GM19467 (cell line): ENCODE results near the gene LSG1.

Source experiments
- ATAC-seq: cut with Tn5 transposase; IDR thresholded peaks from one replicate; pipeline ENCODE4 v1.9.1; 2021; ENCODE audit warnings: mild to moderate bottlenecking, moderate library complexity; ENCODE audit not compliant: unreplicated experiment

The LSG1 gene

DNA sequence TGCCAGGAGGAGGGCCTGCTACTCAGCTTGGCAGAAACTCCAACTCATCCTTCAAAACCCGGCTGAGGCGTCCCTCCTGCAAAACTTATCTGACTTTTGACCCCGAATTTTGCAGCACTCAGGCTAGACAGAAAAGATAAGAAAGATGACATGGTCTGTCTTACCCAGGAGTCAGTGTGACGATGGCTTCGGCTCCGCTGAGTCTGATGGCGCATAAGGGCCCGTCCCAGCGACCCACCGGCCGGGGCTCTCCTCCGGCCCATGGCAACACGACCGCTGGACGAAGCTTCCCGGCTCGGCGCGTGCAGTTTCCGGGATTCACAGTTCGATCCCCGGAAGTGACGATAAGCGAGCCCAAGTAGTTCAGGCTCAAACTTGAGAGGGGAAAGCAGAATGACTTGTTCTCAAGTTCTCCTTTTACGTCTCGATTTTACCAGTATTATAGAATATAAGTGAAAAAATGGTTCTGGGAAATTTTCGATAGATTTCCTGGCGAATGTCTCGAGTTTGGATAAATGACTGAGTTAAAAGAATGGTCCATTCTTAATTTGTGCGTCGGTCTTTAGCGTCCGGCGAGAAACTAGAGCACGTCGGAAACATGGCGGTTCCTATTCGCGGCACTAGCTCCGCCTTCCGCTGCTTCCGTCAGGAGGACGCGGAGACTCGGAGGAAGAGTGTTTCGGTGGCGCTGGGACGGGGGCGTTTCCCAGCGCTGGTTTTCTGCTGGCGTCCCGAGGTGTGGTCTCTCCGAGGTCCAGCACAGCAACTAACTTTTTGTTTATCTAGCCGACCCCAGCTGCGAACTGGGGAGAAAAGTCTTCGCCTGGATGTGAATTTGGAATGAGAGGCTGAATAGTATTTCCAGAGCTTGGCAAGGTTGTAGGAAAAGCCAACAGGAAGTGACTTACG lies at the start of gene LSG1:
TSS of gene LSG1 (minus strand) at position 292 of the 909 bp plus-strand sequence. CDS start at position 263, 29 bp downstream.
- ATAC-seq = peak; percentile 80

DNA sequence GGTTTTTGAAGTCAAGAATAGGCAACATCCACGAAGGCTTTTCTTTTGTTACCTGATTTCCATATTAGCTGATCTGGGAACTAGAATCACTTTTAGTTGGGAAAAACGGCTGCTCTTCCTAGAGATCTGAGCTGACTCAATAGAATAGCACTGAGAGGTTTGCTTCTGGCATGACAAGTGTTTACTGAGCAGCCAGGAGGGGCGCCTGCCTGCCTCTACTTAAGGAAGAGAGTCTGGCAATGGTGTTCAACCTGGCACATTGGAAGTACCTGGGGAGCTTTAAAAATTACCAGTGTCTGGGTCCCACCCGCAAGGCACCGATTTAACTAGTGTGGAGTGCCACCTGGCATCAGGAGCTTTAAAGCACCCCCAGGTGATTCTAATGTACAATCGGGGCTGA lies 48.1 kb upstream of the LSG1 start:
- ATAC-seq = no peak

DNA sequence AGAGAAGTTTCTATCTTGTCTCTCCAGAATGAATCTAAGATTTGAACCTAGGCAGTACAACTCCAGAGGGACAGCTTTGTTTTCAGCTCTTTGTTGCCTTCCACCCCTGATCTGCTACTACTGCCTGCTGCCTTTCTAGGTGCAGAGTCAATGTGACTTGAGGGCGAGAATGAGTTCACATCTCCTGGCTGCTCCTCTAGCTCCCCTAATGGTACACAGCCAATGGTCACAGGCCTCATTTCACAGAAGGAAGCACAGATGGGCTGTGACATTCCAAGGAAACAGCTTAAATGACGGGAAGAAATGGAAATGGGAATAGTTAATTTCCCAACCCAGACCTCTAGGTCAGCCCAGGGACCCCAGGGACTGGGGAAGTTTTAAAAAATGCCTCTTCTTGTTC lies 46.1 kb upstream of the LSG1 start:
- ATAC-seq = no peak

DNA sequence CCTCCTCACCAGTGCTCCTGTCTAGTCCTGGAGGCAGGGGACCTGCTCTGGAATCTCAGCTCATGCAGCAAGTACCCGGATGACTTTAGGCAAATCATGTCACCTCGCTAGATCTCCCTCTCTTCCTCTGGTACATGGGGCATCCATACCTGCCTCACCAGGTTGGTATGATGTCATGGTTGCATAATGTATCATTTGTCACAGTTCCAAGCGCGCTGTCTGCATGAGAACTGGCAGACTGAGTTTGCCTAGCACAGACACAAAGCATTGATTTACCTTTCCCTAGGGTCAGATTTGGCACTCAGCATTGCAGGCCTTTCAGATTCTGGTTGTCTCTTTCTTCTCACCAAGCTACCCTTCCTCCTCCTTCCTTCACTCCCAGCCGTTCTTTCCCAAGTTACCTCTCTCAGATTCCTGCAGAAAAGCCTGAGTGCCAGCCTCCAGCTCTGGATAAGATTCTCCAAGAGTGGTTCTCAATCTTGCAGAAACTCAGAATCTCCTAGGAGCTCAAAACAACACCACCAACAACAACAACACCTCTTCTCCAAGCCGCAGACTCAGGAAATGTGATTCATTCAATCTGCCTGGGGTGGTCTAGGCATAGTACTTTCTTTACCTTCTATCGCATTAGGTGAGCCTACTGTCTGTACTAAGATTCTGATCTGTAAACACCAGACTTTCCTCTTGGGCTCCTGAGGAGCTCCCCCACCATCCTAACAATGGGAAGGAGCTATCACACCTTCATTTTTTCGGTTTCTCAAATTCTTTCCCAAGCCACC lies 43.2 kb upstream of the LSG1 start:
- no peak for ATAC-seq

DNA sequence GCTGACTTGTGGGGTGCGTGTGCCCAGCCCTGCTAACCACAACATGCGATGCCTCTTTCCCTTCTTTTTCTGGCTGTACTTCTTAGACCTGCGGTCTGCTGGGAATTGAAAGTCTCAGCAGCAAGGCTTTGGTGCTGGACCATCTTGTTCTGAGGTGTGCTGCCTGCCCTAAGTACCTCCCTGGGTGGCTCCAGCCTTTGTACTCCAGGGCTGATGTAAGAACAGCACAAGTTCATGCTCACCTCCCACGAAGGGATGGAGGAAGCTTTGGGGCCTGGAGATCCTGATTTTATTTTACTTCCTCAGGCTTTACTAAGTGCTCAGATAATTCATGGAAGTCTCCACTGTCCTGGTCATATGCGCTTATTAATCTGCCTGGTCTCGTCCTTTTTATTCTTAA lies 42.6 kb upstream of the LSG1 start:
- ATAC-seq = no peak

DNA sequence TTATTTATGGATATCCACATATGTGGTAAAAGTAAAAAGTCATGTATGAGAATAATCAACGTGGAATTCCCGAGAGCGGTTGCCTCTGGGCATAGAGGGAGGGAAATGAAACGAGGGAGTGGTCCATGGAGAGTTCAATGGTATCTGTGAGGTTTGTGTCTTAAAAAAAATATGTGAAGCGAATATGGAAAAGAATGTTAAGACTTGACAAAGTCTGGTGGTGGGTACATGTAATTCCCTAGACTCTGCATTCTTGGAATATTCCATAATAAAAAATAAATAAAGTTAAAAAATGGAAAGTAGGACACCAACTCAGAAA lies 42.1 kb upstream of the LSG1 start:
- no peak for ATAC-seq

- no peak for ATAC-seq
Measured at GRCh38 chr3:194713299-194714136, 41.5 kb upstream of the LSG1 start.

GRCh38 chr3:194711913-194712312 lies 39.9 kb upstream of the LSG1 start:
- no peak for ATAC-seq

- no peak for ATAC-seq
Measured at GRCh38 chr3:194711286-194711685, 39.3 kb upstream of the LSG1 start.

- ATAC-seq = no peak
Measured at GRCh38 chr3:194707147-194707540, 35.2 kb upstream of the LSG1 start.

GRCh38 chr3:194705761-194706160 lies 33.8 kb upstream of the LSG1 start:
- no peak for ATAC-seq

DNA sequence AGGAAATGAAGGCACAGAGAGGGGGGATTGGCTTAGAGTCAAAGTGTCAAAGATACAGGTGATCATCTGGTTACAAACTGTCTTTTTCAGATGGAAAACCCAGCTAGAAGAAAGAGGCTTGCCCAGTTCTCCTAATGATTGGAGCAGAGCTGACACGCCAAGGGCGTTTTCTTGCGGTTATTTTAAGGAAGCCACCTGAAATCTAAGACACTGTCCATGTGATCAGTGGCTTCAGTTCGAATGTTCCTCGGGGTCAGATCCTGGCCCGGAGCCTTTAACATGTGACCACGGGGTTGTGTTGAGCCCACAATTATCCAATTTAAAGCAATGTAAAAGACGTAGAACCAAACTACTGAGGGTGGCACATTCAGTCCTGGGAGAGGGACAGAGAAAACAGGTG lies 33.2 kb upstream of the LSG1 start:
- no peak for ATAC-seq

DNA sequence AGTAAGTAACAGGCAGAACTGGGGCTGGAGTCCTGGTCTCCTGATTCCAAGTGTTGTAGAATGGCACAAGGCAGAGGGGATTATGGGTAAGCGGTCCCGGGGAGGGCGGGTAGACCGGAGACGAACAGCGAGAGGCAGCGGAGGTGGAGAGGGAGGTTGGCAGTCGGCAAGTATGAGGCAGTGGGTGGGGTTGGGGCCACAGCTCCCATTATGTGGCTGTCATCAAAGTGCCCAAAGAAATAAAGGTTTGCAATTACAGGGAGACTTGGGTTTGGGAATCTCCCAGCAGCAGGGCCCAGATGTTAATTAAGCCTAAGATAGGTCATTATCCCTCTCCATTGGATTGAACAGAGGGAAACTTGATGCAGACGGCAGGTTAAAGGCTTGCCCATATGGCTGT lies 30.6 kb upstream of the LSG1 start:
- ATAC-seq = no peak

GRCh38 chr3:194696702-194697101 lies 24.7 kb upstream of the LSG1 start:
- ATAC-seq = no peak

GRCh38 chr3:194691481-194692283 lies 19.7 kb upstream of the LSG1 start:
- ATAC-seq = peak; percentile 64

DNA sequence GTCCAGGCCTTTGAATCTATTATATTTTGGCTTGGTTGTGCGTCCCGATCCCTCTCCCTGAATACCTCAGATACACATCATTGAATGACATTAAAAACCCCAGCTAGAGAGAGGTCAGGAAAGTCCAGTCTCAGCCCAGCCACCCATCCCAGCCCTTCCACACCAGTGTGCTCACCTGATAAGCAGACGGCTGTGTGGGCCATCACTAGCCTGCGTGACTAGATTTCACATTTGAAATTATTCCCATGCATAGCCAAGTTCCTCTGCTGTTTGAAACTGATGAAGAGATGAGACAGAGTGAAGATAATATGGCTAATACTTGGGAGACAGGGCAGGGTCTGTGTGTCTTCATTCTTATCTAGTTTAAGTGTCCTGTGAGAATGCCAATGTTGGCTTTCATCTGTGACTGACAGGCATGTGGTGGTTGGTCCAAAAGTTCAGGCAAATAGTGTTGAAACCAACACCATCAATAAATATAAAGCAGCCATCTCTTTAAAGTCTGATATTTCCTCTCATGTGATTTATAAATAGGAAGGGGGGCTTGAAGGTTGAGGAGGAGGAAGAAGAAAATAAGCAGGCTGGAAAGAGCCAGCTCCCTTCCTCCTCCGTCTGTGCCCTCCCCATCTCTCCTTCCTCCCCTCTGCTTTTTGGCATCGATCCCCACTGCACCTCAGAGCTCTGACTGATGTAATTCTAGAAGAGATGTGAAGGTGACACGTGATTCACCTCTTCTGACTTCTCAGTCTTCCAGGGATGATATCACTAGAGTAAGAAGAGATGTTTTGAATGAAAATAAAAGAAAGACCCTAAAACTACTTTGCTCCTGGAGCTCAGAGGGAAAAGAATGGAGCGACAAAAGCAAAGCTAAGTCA lies 18.7 kb upstream of the LSG1 start:
- ATAC-seq = no peak

GRCh38 chr3:194689493-194689944 lies 17.5 kb upstream of the LSG1 start:
- ATAC-seq = no peak

DNA sequence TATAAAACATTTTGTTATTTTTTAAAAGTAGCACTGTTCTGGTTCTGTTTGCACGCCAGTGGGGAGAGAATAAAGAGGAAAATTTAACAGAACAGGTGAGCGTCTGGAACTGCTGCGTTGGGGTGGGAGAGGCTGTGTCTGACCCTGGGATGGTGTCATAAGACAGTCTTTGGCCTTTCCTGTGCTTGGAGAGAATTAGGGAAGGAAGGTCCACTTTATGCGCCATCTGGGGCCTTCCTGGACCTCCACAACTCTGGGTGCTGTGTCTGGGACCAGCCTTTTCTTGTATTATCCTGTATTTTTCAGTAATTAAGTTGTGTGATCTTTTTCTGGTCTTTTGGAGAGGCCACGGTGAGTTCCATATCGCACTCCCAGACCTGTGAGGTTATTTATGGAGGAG lies 17.0 kb upstream of the LSG1 start:
- ATAC-seq = no peak

DNA sequence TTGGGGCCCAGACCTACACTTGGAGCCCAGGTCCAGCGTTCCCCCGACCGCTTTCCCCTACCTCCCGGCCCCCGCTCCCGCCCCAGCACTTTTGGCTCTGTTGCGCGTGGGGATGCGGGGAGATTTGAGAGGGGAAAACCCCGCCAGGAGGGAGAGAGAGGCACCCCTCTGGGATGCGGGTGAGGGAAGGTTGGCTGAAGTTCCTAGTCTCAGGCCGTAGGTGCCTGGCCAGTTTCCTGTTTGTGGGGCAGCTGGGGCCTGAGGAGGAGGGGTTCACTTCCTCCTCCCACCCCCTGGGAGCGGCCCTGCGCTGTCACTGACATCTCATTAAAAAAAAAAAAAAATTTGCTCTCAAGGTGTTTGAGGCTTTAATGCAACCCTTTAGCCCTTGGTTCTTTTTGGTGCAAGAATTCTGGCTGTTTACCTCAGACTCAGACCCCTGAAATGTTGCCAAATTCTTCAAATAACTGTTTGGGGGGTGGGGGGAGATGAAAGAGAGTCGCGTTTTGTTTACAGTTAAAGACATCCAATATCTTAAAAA lies 16.3 kb upstream of the LSG1 start:
- ATAC-seq = no peak
